ENCODE results near the gene SLC7A1. TPM values are rescaled to one million over a fixed set of nuclear protein-coding genes. Genes with fewer than 3 reads are reported as not detected.

The SLC7A1 gene
- total and polyA plus RNA-seq, 2 experiments from 2014 or later: 23.0 to 74.7 TPM

DNA sequence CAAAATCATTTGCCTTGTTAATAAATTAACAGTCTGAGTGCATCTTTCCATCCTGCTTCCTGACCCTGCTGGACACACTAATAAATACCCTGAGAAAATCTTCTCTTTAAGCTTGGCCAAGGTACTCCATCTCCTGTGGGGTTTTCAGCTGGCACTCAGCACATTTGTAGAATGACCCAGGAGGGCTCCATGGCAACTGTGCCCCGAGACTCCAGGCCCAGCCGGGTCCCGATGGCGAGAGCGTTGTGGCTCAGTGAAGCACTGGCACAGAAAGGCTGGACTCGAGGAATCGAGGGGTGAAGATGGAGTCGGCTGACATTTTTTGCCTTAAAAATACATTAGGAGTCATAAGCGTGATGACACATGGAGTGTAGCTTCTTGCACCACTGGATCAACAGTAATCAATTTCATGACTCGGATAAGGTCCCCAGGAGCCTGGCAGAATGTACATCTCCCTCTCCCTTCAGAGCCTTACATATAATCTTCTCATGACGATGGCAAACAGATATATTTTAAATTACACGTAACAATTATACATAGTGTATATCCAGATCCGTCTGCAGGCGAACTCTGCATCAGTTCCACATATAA lies 85.4 kb downstream of the SLC7A1 start:
- no peaks in the 10 kb centered on the region for H3K27me3 ChIP-seq (ENCODE audit: insufficient read depth)
- H3K27ac Mint-ChIP-seq: 0 out of 2 replicates have a peak overlapping the region, but pooled peaks have one; percentile 20
- peaks cover 42% of the 10 kb centered on the region for H3K36me3 Mint-ChIP-seq (ENCODE audit: low read depth)
- no peaks in the 10 kb centered on the region; the same call in 1 of the 2 replicates for H3F3A ChIP-seq (replicated peaks; ENCODE audit: low read depth)
- H3K4me1 ChIP-seq (ENCODE audit: insufficient read depth): no peaks in the 10 kb centered on the region
- H2AFZ ChIP-seq: no peak overlapping the region
- H3K4me1 Mint-ChIP-seq: peaks cover 2% of the 10 kb centered on the region; the same call in 2 of the 3 replicates
- TF ChIP-seq ZNF331 (CRISPR knock-in tag; IDR thresholded peaks at IDR 0.05; ENCODE audit: low read depth): no peak
- TF ChIP-seq, protein P1, sequence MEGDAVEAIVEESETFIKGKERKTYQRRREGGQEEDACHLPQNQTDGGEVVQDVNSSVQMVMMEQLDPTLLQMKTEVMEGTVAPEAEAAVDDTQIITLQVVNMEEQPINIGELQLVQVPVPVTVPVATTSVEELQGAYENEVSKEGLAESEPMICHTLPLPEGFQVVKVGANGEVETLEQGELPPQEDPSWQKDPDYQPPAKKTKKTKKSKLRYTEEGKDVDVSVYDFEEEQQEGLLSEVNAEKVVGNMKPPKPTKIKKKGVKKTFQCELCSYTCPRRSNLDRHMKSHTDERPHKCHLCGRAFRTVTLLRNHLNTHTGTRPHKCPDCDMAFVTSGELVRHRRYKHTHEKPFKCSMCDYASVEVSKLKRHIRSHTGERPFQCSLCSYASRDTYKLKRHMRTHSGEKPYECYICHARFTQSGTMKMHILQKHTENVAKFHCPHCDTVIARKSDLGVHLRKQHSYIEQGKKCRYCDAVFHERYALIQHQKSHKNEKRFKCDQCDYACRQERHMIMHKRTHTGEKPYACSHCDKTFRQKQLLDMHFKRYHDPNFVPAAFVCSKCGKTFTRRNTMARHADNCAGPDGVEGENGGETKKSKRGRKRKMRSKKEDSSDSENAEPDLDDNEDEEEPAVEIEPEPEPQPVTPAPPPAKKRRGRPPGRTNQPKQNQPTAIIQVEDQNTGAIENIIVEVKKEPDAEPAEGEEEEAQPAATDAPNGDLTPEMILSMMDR (conservative IDR thresholded peaks at IDR 0.05; ENCODE audit: low read depth in 2 of 2): no peak
- TF ChIP-seq EZH2phosphoT487 (IDR thresholded peaks at IDR 0.05; ENCODE audit: unreplicated experiment): no peak
- no peak for TF ChIP-seq ZNF114 (CRISPR knock-in tag; IDR thresholded peaks at IDR 0.05)
- no peak for TF ChIP-seq REST (IDR thresholded peaks at IDR 0.05; ENCODE audit: unreplicated experiment)
- no peak for TF ChIP-seq NANOG (IDR thresholded peaks at IDR 0.05; ENCODE audit: borderline replicate concordance)
- TF ChIP-seq ZNF462 (CRISPR knock-in tag; IDR thresholded peaks at IDR 0.05): no peak
- no peak for TF ChIP-seq POLR2AphosphoS5 (IDR thresholded peaks at IDR 0.05; ENCODE audit: low read depth)
- TF ChIP-seq EZH2 (IDR thresholded peaks at IDR 0.05; ENCODE audit: low read depth, unreplicated experiment): no peak
- no peak for TF ChIP-seq ETS1 (IDR thresholded peaks at IDR 0.05)
- TF ChIP-seq STAT1 (IDR thresholded peaks at IDR 0.05; ENCODE audit: unreplicated experiment): no peak
- no peak for TF ChIP-seq CREB1 (CRISPR knock-in tag; IDR thresholded peaks at IDR 0.05; ENCODE audit: low read depth)
- TF ChIP-seq JUNB (IDR thresholded peaks at IDR 0.05; ENCODE audit: unreplicated experiment): no peak
- H3K4me3 ChIP-seq: no peak overlapping the region
- no peak for ATAC-seq
- no peaks in the 10 kb centered on the region for H3K9me2 ChIP-seq (ENCODE audit: insufficient read depth)
- peaks cover 18% of the 10 kb centered on the region; the same call in 1 of the 2 replicates for H4K20me1 ChIP-seq (replicated peaks; ENCODE audit: insufficient read depth)
- no peaks in the 10 kb centered on the region for H3K36me3 ChIP-seq (ENCODE audit: insufficient read depth)
- H3K9me3 Mint-ChIP-seq: no peaks in the 10 kb centered on the region
- DNase-seq (ENCODE audit: low spot score): no peak
- no peak overlapping the region for H3K4me3 Mint-ChIP-seq
- no peaks in the 10 kb centered on the region for H3K79me2 ChIP-seq (replicated peaks; ENCODE audit: insufficient read depth)
- peaks cover 44% of the 10 kb centered on the region for H3K27me3 Mint-ChIP-seq (ENCODE audit: insufficient read depth, low read depth, poor library complexity)
- H3K4me2 ChIP-seq: no peak overlapping the region
- no peak overlapping the region for H3K27ac ChIP-seq (ENCODE audit: low read depth)
